K562 (cell line): ENCODE data around the gene AMMECR1L. TPM values are rescaled to one million over a fixed set of nuclear protein-coding genes. Genes with fewer than 3 reads are reported as not detected.

Experiments
- polyA plus RNA-seq, 8 experiments: library from polyadenylated mRNA; depleted of rRNA in 4 of 8; stranded (reverse) in 5 of 8; unstranded in 3 of 8; fragments of >200 nt; fragmentation: Nextera tagmentation in 2 of 8; fragmentation: Illumina TruSeq in 1 of 8; extraction: Ambion mirVana in 2 of 8; extraction: Trizol in 1 of 8; gene quantifications; 2 replicates each; pipeline versions ENCODE4 v1.2.1 to v1.2.3, GENCODE V29; 2011 to 2014; ENCODE audit warnings: inconsistent platforms in 1 of 8, missing spikeins in 1 of 8
- total RNA-seq, 7 experiments: library from RNA; depleted of rRNA in 6 of 7; stranded (reverse); fragments of >200 nt in 6 of 7; fragmentation: Illumina TruSeq in 2 of 7; extraction: Trizol in 2 of 7; gene quantifications; 2 replicates each; pipeline versions ENCODE4 v1.2.1 to v1.2.3, GENCODE V29; 2011 to 2021; ENCODE audit warnings: low replicate concordance in 1 of 7
- TF ChIP-seq, protein P1 (sequence below): fragments of 450-650 bp; IDR thresholded peaks from 2 replicates; pipeline ENCODE4 v1.6.1; 2016; ENCODE audit warnings: mild to moderate bottlenecking, moderate library complexity

The AMMECR1L gene
- total and polyA plus RNA-seq, 9 of the 15 experiments (the other 6 are each of a cell fraction or from before 2014, with no cell fraction given): 3.7 to 15.3 (median 9.1) TPM

DNA sequence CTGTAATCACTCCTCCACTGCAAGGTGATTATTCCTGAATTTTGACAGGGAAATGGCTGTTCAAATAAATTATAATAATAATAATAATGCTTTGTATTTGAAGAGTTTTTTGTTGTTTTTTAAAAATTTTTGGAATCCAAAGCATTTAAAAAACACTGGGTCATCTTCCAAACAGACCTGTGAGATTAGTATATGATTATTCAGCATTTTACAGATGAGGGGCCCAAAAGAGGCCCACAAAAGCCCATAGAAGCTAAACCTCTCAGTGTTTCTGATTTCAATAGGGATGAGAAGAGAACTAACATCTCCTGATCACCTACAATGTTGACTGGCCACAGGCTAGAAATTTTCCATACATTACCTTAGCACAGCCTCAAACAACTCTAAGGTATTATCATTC lies 19.8 kb downstream of the AMMECR1L start (continued):
- TF ChIP-seq, protein P1, sequence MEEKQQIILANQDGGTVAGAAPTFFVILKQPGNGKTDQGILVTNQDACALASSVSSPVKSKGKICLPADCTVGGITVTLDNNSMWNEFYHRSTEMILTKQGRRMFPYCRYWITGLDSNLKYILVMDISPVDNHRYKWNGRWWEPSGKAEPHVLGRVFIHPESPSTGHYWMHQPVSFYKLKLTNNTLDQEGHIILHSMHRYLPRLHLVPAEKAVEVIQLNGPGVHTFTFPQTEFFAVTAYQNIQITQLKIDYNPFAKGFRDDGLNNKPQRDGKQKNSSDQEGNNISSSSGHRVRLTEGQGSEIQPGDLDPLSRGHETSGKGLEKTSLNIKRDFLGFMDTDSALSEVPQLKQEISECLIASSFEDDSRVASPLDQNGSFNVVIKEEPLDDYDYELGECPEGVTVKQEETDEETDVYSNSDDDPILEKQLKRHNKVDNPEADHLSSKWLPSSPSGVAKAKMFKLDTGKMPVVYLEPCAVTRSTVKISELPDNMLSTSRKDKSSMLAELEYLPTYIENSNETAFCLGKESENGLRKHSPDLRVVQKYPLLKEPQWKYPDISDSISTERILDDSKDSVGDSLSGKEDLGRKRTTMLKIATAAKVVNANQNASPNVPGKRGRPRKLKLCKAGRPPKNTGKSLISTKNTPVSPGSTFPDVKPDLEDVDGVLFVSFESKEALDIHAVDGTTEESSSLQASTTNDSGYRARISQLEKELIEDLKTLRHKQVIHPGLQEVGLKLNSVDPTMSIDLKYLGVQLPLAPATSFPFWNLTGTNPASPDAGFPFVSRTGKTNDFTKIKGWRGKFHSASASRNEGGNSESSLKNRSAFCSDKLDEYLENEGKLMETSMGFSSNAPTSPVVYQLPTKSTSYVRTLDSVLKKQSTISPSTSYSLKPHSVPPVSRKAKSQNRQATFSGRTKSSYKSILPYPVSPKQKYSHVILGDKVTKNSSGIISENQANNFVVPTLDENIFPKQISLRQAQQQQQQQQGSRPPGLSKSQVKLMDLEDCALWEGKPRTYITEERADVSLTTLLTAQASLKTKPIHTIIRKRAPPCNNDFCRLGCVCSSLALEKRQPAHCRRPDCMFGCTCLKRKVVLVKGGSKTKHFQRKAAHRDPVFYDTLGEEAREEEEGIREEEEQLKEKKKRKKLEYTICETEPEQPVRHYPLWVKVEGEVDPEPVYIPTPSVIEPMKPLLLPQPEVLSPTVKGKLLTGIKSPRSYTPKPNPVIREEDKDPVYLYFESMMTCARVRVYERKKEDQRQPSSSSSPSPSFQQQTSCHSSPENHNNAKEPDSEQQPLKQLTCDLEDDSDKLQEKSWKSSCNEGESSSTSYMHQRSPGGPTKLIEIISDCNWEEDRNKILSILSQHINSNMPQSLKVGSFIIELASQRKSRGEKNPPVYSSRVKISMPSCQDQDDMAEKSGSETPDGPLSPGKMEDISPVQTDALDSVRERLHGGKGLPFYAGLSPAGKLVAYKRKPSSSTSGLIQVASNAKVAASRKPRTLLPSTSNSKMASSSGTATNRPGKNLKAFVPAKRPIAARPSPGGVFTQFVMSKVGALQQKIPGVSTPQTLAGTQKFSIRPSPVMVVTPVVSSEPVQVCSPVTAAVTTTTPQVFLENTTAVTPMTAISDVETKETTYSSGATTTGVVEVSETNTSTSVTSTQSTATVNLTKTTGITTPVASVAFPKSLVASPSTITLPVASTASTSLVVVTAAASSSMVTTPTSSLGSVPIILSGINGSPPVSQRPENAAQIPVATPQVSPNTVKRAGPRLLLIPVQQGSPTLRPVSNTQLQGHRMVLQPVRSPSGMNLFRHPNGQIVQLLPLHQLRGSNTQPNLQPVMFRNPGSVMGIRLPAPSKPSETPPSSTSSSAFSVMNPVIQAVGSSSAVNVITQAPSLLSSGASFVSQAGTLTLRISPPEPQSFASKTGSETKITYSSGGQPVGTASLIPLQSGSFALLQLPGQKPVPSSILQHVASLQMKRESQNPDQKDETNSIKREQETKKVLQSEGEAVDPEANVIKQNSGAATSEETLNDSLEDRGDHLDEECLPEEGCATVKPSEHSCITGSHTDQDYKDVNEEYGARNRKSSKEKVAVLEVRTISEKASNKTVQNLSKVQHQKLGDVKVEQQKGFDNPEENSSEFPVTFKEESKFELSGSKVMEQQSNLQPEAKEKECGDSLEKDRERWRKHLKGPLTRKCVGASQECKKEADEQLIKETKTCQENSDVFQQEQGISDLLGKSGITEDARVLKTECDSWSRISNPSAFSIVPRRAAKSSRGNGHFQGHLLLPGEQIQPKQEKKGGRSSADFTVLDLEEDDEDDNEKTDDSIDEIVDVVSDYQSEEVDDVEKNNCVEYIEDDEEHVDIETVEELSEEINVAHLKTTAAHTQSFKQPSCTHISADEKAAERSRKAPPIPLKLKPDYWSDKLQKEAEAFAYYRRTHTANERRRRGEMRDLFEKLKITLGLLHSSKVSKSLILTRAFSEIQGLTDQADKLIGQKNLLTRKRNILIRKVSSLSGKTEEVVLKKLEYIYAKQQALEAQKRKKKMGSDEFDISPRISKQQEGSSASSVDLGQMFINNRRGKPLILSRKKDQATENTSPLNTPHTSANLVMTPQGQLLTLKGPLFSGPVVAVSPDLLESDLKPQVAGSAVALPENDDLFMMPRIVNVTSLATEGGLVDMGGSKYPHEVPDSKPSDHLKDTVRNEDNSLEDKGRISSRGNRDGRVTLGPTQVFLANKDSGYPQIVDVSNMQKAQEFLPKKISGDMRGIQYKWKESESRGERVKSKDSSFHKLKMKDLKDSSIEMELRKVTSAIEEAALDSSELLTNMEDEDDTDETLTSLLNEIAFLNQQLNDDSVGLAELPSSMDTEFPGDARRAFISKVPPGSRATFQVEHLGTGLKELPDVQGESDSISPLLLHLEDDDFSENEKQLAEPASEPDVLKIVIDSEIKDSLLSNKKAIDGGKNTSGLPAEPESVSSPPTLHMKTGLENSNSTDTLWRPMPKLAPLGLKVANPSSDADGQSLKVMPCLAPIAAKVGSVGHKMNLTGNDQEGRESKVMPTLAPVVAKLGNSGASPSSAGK: no peak
